GM18907 (cell line): ENCODE measurements around the gene HOATZ.

ENCODE experiments used
- ATAC-seq: cut with Tn5 transposase; IDR thresholded peaks from one replicate; pipeline ENCODE4 v1.9.1; 2021; ENCODE audit warnings: mild to moderate bottlenecking, moderate library complexity; ENCODE audit not compliant: unreplicated experiment

HOATZ gene

DNA sequence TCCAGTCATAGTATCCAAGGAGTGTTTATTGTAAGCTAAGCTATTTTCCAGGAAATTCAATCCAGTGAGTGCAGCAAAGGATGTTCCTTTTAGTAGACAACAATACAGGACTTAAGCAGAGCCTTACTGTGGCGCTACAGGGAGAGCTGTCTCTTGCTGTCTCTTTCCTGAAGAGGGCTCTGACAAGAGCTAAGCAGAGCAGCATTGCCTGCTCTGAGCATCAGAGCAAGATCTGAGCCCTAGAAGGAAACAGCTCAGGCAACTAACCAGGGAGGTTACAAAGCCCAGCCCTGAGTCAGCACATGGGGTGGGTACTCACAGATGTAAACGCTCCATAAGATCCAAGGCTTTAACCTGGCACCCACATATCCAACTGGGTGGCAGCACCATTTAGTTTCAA is 33.9 kb downstream of the HOATZ start:
- ATAC-seq, result no peak

GRCh38 chr11:111549196-111549868 is 34.8 kb downstream of the HOATZ start:
- no peak for ATAC-seq

GRCh38 chr11:111549869-111550203 is 35.3 kb downstream of the HOATZ start:
- ATAC-seq, result no peak

GRCh38 chr11:111550258-111550657 is 35.7 kb downstream of the HOATZ start:
- ATAC-seq, result no peak

GRCh38 chr11:111554532-111554931 is 40.0 kb downstream of the HOATZ start:
- no peak for ATAC-seq

DNA sequence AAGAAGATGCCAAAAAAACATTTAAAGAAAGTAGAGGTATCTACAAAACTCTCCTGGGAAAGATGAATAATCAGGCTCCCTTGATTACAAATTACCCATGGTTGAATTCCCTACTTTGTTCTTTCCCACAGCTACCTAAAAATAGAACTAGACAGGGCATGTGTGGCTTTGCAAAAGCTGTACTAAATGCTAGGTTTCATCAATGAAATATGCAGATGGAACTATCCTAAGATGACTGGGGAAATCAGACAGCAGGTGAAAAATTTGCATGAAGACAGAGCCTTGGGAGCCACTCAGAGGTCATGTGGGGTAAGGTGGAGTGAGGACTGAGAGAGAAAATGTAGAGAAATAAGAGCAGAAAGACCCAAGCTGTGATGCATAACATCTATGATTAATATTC is 40.7 kb downstream of the HOATZ start:
- ATAC-seq, result no peak

- no peak for ATAC-seq
Measured at GRCh38 chr11:111557425-111558111, 43.0 kb downstream of the HOATZ start.

GRCh38 chr11:111559800-111560464 is 45.4 kb downstream of the HOATZ start:
- no peak for ATAC-seq

- no peak for ATAC-seq
Measured at GRCh38 chr11:111560800-111561199, 46.2 kb downstream of the HOATZ start.

- ATAC-seq, result no peak
Measured at GRCh38 chr11:111561306-111561705, 46.7 kb downstream of the HOATZ start.

DNA sequence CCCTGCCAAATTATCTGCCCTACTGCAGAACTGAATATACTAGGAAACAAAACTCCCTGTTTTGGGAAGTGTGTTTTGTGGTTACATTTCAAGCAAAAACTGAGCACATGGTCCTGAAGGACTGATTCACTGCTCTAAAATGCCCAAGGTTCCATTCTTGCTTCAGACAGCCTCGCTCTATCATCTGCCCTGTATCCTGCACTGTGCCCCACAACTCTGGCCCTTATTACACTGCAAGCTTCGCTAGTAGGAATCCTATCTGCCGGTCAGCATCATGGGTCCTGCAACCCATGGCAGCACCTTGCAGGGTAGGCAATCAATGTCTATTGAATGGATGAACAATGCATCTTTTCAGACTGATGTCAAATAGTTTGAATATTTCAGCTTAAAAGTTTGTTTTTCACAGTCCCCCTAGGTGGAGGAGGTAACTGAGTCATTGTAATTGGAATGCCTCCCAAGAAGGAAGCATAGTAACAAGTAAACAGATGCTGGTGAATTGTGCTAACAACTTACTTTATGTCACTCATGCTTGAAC is 47.3 kb downstream of the HOATZ start:
- ATAC-seq, result no peak

DNA sequence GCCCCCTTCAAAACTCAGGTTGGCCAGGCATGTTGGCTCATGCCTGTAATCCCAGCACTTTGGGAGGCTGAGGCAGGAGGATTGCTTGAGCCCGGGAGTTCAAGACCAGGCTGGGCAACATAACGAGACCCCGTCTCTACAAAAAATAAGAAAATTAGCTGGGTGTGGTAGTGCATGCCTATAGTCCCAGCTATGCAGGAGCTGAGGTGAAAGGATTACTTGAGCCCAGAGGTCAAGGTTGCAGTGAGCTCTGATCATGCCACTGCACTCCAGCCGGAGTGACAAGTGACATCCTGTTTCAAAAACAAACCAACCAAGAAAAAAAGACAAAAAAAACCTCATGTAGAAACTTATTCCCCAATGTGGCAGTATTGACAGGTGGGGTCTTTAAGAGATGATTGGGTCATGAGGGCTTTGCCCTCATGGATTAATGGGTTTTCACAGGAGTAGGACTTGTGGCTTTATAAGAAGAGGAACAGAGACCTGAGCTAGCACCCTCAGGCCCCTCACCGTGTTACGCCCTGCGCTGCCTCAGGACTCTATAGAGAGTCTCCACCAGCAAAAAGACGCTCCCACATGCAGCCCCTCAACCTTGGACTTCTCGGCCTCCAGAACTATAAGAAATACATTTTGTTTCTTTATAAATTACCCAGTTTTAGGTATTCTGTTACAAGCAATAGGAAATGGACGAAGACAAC is 48.3 kb downstream of the HOATZ start:
- ATAC-seq, result no peak

- no peak for ATAC-seq
Measured at GRCh38 chr11:111565114-111565720, 50.6 kb downstream of the HOATZ start.

DNA sequence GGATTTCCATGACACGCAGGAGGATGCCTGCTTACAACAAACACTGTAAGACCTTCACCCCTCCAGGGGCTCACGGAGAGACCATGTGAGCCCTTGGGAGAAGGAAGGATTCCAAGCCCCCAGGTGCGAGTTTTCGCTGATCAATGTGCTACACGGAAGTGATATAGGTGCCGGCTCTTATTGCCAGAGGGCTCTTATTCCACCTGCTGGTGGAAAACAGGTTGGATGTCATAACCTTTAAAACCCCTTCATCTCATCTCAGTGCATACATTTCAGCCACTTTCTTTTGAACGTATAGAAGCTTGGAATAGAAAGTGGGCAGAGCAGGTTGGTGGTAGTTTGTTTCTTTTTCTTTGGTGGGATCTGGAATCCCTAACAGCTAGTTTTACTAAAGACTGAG is 51.7 kb downstream of the HOATZ start:
- no peak for ATAC-seq

GRCh38 chr11:111569476-111569875 is 54.9 kb downstream of the HOATZ start:
- no peak for ATAC-seq

GRCh38 chr11:111570796-111571195 is 56.2 kb downstream of the HOATZ start:
- no peak for ATAC-seq

- ATAC-seq, result no peak
Measured at GRCh38 chr11:111571829-111572501, 57.4 kb downstream of the HOATZ start.

- ATAC-seq, result no peak
Measured at GRCh38 chr11:111572581-111572980, 58.0 kb downstream of the HOATZ start.

DNA sequence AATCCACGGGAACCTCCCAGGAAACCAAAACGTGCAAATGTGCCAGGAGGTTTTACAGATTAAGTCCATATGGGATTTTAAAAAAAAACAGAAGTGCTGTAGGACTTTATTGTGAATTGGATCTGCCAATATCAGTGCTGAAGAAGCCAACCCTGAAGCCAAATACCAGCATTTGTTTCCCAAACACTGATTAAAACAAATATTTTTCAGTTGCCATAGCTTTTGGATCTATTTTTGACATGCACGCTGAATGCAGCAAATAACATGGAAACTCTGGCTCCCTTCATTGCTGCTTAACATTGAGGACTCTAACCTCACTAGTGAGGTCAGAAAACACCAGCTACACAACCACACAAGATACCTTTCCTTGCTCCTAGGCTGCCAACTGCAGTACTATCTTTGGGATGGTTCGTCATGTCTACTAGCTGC is 59.3 kb downstream of the HOATZ start:
- ATAC-seq, result no peak
